GM19397 (cell line): ENCODE data around the gene SLC7A8.

Experiments
- ATAC-seq: cut with Tn5 transposase; IDR thresholded peaks from one replicate; pipeline ENCODE4 v1.9.1; 2021; ENCODE audit warnings: mild to moderate bottlenecking, moderate library complexity; ENCODE audit not compliant: unreplicated experiment

SLC7A8 gene

GRCh38 chr14:23095196-23096108, 88.0 kb downstream of the SLC7A8 start, which contains the start of gene C14orf119:
Gene C14orf119 (plus strand): TSS chr14:23095505. CDS start chr14:23097659, 2,154 bp downstream.
- peak; percentile 88 for ATAC-seq

GRCh38 chr14:23094666-23095195, 88.7 kb downstream of the SLC7A8 start, which contains the start of gene ACIN1:
Gene ACIN1 (minus strand): TSS chr14:23095136. CDS start chr14:23095112, 24 bp downstream.
- ATAC-seq, result peak; percentile 37

GRCh38 chr14:23093991-23094665, 89.3 kb downstream of the SLC7A8 start:
- no peak for ATAC-seq

- ATAC-seq, result no peak
Measured at GRCh38 chr14:23093526-23093925, 89.9 kb downstream of the SLC7A8 start.

- no peak for ATAC-seq
Measured at GRCh38 chr14:23093104-23093503, 90.4 kb downstream of the SLC7A8 start.

GRCh38 chr14:23091294-23092225, 91.9 kb downstream of the SLC7A8 start:
- ATAC-seq, result no peak

DNA sequence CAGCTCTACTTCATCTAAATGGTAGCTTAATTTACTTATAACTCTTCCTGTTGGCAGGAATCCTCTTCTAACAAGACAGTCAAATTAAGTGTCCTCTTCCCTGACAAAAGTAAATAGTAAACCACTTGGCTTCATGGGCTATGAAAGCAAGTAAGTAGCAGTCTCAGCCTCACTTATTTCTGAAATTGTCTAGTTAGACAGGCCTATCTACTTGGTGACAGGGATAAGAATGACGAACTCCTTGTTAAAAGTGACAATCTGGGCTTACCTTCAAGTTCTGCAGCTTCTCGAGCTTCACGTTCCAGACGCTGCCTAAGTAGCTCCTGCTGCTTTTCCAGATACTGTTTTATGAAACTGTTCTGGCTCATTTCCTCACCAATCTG, 93.2 kb downstream of the SLC7A8 start:
- ATAC-seq, result no peak

DNA sequence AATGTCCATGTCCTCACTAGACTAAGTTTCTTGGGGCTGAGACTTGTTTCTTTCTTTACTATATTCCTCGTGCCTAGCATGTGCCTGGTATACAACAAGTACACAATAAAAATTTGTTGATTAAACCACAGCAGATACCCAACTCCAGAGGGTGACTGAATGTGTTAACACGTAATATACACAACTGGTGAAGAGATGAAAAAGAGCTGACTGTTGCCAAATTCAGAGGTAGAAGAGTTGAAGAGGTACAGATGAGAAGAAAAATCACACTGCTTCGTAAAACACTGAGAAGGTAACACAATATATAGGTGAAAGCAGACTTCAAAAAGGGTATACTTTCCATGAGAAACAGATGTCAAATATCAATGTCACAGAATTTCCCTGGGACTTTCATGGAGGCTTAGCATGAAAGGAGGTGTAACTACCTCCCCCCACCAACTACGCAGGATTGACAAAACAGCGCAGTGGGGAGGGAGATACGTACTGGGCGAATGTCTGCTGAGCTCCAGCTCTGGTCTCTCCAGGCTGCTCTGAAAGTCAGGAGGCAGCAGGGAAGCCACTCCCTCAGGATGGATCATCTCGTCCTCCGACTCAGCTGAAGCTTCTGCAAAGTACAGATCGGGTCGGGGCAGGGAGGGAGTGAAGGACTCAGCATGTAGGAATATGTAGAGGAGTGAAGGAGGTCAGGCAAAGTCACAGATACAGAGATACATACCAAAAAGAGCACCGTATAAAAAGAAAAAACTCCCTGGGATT, 93.8 kb downstream of the SLC7A8 start:
- no peak for ATAC-seq

DNA sequence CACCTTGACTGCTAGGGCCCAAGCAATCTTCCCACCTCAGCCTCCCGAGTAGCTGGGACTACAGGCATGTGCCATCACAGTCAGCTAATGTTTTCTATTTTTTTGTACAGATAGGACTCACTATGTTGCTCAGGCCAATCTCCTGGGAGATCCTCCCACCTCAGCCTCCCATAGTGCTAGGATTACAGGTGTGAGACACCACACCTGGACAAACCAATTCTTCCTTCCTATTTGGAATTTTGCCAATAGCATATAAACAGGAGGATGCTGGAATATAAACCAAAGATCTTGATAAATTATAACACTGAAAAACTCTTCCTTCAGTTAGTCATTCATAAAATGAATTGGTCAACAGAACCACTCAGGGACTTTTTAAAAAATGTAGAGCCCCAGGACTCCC, 96.9 kb downstream of the SLC7A8 start:
- ATAC-seq, result no peak

DNA sequence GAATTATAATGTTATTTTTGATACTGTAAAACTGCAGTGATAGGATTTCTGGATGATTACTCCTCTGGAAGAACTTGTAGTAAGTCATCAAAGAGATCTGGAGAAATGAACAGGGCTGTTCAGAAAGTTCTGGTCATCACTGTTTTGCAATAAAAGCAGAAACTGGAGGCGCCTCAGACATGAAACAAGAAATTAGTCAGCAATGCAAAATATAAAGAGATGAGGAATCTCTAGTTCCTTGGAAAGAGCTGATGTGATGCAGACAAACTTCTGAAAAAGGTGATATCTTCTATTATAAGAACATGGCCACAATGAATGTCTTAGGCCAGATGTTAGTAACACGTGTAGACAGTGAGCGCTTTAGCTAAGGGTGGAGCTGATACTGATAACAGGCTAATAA, 98.0 kb downstream of the SLC7A8 start:
- ATAC-seq, result no peak

- no peak for ATAC-seq
Measured at GRCh38 chr14:23080474-23080873, 103.0 kb downstream of the SLC7A8 start.

- ATAC-seq, result no peak
Measured at GRCh38 chr14:23079716-23080115, 103.7 kb downstream of the SLC7A8 start.

- ATAC-seq, result no peak
Measured at GRCh38 chr14:23078692-23079116, 104.8 kb downstream of the SLC7A8 start.

DNA sequence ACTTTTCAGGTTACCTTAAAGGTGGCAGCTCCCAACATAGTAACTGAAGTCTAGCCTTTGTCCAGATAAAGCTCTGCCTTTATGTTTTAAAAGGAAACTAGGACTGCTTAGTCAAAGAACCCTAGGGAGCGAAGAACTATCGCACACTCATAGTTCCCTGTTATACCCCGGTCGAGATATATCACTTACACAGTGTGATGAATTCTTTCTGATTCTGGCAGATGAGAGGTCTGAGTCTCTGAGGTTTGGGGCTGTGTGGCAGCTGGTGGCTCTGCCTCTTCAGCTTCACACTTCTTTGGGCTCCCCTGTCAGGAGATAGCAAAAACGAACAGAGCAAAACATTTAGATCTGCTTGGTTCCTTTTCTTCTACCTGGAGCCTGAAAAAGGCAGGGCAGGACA, 105.5 kb downstream of the SLC7A8 start:
- no peak for ATAC-seq

- no peak for ATAC-seq
Measured at GRCh38 chr14:23076785-23077408, 106.6 kb downstream of the SLC7A8 start.
